GM23338 (cell line): ENCODE results near the gene KIFC3.

Experiments used
- CREB1 ChIP-seq: fragments of 250-450 bp; sonication (Bioruptor Pico); IDR thresholded peaks from 2 replicates; pipeline ENCODE4 v1.5.0; 2020; ENCODE audit warnings: low read depth, mild to moderate bottlenecking, moderate library complexity
- EZH2 ChIP-seq: fragments of 200-600 bp; sonication (generic); IDR thresholded peaks from one replicate; pipeline ENCODE4 v1.8.0; 2017; ENCODE audit warnings: antibody characterized with exemption, mild to moderate bottlenecking, low read depth; ENCODE audit not compliant: unreplicated experiment
- EZH2phosphoT487 ChIP-seq: fragments of 200-600 bp; sonication (generic); IDR thresholded peaks from one replicate; pipeline ENCODE4 v1.8.1; 2018; ENCODE audit warnings: antibody characterized with exemption; ENCODE audit not compliant: unreplicated experiment
- JUNB ChIP-seq: IDR thresholded peaks from one replicate; pipeline ENCODE4 v1.6.1; 2016; ENCODE audit warnings: antibody characterized with exemption; ENCODE audit not compliant: unreplicated experiment
- NANOG ChIP-seq: IDR thresholded peaks from 2 replicates; pipeline ENCODE4 v1.6.1; 2016; ENCODE audit warnings: antibody characterized with exemption, borderline replicate concordance
- POLR2AphosphoS5 ChIP-seq: IDR thresholded peaks from 2 replicates; pipeline ENCODE4 v1.6.1; 2016; ENCODE audit warnings: antibody characterized with exemption, low read depth
- STAT1 ChIP-seq: IDR thresholded peaks from one replicate; pipeline ENCODE4 v1.6.1; 2016; ENCODE audit warnings: antibody characterized with exemption; ENCODE audit not compliant: unreplicated experiment
- ZNF114 ChIP-seq: fragments of 250-450 bp; sonication (Bioruptor Pico); IDR thresholded peaks from 2 replicates; pipeline ENCODE4 v1.5.0; 2020; ENCODE audit warnings: mild to moderate bottlenecking, moderate library complexity
- ZNF331 ChIP-seq: fragments of 250-450 bp; sonication (Bioruptor Pico); IDR thresholded peaks from 2 replicates; pipeline ENCODE4 v1.5.0; 2020; ENCODE audit warnings: low read depth, mild to moderate bottlenecking, moderate library complexity
- ZNF462 ChIP-seq: fragments of 250-450 bp; sonication (Bioruptor Pico); IDR thresholded peaks from 2 replicates; pipeline ENCODE4 v1.5.0; 2020; ENCODE audit warnings: mild to moderate bottlenecking, moderate library complexity
- TF ChIP-seq, protein P1 (sequence below), 2 experiments: fragments of 200-600 bp in 1 of 2; sonication (generic) in 1 of 2; conservative IDR thresholded peaks; 2 replicates each; pipeline versions ENCODE4 v1.5.1 to v1.6.1; 2016 to 2017; ENCODE audit warnings: antibody characterized with exemption in 2 of 2, low read depth in 2 of 2, mild to moderate bottlenecking in 2 of 2, moderate library complexity in 1 of 2
- TF ChIP-seq, protein P2 (sequence below): IDR thresholded peaks from one replicate; pipeline ENCODE4 v1.6.1; 2018; ENCODE audit warnings: antibody characterized with exemption; ENCODE audit not compliant: unreplicated experiment
- TF ChIP-seq, protein P3 (sequence below): IDR thresholded peaks from 2 replicates; pipeline ENCODE4 v1.6.1; 2016; ENCODE audit warnings: antibody characterized with exemption

GRCh38 chr16:57803134-57803990 lies 1.1 kb upstream of the KIFC3 start:
- TF ChIP-seq, protein P1, sequence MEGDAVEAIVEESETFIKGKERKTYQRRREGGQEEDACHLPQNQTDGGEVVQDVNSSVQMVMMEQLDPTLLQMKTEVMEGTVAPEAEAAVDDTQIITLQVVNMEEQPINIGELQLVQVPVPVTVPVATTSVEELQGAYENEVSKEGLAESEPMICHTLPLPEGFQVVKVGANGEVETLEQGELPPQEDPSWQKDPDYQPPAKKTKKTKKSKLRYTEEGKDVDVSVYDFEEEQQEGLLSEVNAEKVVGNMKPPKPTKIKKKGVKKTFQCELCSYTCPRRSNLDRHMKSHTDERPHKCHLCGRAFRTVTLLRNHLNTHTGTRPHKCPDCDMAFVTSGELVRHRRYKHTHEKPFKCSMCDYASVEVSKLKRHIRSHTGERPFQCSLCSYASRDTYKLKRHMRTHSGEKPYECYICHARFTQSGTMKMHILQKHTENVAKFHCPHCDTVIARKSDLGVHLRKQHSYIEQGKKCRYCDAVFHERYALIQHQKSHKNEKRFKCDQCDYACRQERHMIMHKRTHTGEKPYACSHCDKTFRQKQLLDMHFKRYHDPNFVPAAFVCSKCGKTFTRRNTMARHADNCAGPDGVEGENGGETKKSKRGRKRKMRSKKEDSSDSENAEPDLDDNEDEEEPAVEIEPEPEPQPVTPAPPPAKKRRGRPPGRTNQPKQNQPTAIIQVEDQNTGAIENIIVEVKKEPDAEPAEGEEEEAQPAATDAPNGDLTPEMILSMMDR (conservative IDR thresholded peaks at IDR 0.05; ENCODE audit: low read depth in 2 of 2) = no peak
- TF ChIP-seq CREB1 (CRISPR knock-in tag) (no peak), POLR2AphosphoS5 (no peak), ZNF462 (CRISPR knock-in tag) (no peak), EZH2 (no peak), EZH2phosphoT487 (no peak), JUNB (no peak), ZNF114 (no peak), NANOG (no peak), ZNF331 (CRISPR knock-in tag) (no peak), STAT1 (no peak)
- TF ChIP-seq, protein P2, sequence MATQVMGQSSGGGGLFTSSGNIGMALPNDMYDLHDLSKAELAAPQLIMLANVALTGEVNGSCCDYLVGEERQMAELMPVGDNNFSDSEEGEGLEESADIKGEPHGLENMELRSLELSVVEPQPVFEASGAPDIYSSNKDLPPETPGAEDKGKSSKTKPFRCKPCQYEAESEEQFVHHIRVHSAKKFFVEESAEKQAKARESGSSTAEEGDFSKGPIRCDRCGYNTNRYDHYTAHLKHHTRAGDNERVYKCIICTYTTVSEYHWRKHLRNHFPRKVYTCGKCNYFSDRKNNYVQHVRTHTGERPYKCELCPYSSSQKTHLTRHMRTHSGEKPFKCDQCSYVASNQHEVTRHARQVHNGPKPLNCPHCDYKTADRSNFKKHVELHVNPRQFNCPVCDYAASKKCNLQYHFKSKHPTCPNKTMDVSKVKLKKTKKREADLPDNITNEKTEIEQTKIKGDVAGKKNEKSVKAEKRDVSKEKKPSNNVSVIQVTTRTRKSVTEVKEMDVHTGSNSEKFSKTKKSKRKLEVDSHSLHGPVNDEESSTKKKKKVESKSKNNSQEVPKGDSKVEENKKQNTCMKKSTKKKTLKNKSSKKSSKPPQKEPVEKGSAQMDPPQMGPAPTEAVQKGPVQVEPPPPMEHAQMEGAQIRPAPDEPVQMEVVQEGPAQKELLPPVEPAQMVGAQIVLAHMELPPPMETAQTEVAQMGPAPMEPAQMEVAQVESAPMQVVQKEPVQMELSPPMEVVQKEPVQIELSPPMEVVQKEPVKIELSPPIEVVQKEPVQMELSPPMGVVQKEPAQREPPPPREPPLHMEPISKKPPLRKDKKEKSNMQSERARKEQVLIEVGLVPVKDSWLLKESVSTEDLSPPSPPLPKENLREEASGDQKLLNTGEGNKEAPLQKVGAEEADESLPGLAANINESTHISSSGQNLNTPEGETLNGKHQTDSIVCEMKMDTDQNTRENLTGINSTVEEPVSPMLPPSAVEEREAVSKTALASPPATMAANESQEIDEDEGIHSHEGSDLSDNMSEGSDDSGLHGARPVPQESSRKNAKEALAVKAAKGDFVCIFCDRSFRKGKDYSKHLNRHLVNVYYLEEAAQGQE = no peak
- TF ChIP-seq, protein P3, sequence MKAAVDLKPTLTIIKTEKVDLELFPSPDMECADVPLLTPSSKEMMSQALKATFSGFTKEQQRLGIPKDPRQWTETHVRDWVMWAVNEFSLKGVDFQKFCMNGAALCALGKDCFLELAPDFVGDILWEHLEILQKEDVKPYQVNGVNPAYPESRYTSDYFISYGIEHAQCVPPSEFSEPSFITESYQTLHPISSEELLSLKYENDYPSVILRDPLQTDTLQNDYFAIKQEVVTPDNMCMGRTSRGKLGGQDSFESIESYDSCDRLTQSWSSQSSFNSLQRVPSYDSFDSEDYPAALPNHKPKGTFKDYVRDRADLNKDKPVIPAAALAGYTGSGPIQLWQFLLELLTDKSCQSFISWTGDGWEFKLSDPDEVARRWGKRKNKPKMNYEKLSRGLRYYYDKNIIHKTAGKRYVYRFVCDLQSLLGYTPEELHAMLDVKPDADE = no peak
